ENCODE results near the gene NLE1. TPM values are rescaled to one million over a fixed set of nuclear protein-coding genes. Genes with fewer than 3 reads are reported as not detected.

NLE1 gene
- total RNA-seq, 6 donors from 2014 or later, result 6.7 to 14.6 (median 11.1) TPM

DNA sequence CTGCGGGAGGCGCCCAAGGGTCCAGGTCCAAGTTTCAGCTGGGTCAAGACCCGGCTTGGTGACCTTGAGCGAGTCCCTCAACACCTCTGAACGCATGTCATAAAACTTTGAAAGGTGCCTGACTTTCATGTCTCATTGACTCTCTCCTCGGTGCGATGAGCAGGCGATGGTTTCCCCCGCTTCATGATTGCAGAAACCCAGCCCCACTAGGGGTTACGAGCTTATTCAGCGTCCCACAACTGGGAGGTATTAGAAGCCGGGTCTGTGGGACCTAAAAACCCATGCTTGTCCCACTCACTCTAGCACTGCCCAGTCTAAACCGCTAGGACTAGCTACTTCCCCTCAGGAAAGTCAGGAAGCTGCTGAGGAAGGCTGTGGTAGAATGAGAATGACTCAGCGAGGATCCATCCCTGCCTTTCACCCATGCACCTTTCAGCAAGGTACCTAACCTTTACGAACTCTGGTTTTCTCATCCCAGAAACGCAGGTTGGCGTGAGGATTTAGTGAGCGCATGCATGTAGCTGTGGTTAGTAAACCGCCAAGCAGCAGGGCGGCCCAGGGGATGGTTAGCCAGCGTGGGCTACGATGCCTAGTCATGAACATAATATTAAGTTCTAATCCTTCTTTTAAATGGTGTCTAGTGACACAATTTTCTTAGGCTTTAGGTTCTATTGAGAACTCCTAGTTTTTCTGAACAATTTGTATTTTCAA lies 52.4 kb downstream of the NLE1 start:
- peak; percentile 37 to 57 for ATAC-seq (ENCODE audit: low FRiP score in 2 of 2)
- peak overlapping the region; percentile 93 to 96 (median 94) for H3K27ac ChIP-seq

GRCh38 chr17:35088881-35089585 lies 53.1 kb downstream of the NLE1 start:
- Histone ChIP-seq H3K4me1 (peaks cover 9 to 28% (median 15%) of the 10 kb centered on the region in 4 donors), H3K27ac (peak overlapping the region; percentile 93 to 96 (median 94)), H3K27me3 (no peaks in the 10 kb centered on the region), H3K9me3 (no peaks in the 10 kb centered on the region), H3K36me3 (no peaks in the 10 kb centered on the region), H3K4me3 (peak overlapping the region; percentile 64 to 97 (median 90))
- ATAC-seq (ENCODE audit: low FRiP score in 2 of 2) (peak; percentile 97 to 98), DNase-seq (peak; percentile 94 to 99)
- TF ChIP-seq POLR2A (IDR thresholded peaks at IDR 0.05), result peak in 3 of 4 donors; percentile 52 to 76 (median 58)
- no peak for TF ChIP-seq EP300 (IDR thresholded peaks at IDR 0.05)
- TF ChIP-seq CTCF (IDR thresholded peaks at IDR 0.05), result peak; percentile 83 to 97 (median 96)
- peak in 1 of 2 donors; percentile 40 for TF ChIP-seq POLR2AphosphoS5 (IDR thresholded peaks at IDR 0.05)
- WGBS, 2 donors, result 0 to 1% methylated on average over 3 to 12 of the region's 80 CpGs

More for the DNA sequence above, 52.4 kb downstream of the NLE1 start:
- H3K9me3 ChIP-seq, result no peaks in the 10 kb centered on the region
- peak overlapping the region in 3 of 4 donors; percentile 64 to 97 (median 93) for H3K4me3 ChIP-seq
- peak; percentile 33 to 47 for DNase-seq
- TF ChIP-seq CTCF (IDR thresholded peaks at IDR 0.05) (peak in 3 of 6 experiments; percentile 13 to 43 (median 18)), POLR2AphosphoS5 (IDR thresholded peaks at IDR 0.05) (no peak)
- no peaks in the 10 kb centered on the region for H3K36me3 ChIP-seq
- no peaks in the 10 kb centered on the region for H3K27me3 ChIP-seq
- WGBS, 2 donors, result 29 to 38% methylated on average over 20 to 21 of the region's 22 CpGs
- H3K4me1 ChIP-seq, result peaks cover 9 to 28% (median 15%) of the 10 kb centered on the region in 4 donors

DNA sequence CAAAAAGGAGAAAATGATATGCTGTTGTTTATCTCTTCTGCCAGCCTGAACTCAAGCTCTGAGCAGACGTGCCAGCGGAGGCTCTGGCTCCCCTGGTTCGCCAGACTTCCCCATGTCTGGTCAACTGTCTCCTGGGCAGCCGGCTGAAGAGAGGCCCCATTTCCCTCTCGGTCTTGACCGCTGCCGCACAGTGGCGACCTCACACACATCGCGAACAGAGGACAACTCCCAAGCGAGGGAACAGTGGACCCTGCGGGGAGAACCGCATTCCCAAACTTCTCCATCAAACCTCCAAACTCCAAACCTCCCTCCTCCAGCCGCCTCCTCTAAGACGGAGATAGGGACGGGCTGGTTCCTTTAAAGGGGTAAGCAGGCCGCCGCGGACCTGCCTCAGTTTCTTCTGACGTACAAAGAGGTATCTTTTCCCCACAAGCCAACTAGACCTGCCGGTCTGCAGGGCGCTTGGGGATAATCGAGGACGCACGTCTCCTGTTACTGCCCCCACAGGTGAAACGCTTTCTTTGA lies 53.7 kb downstream of the NLE1 start:
- Histone ChIP-seq H3K27me3 (no peaks in the 10 kb centered on the region), H3K4me1 (peaks cover 9 to 28% (median 15%) of the 10 kb centered on the region in 4 donors), H3K36me3 (no peaks in the 10 kb centered on the region), H3K9me3 (no peaks in the 10 kb centered on the region), H3K4me3 (peak overlapping the region; percentile 64 to 97 (median 90)), H3K27ac (peak overlapping the region; percentile 93 to 96 (median 94))
- ATAC-seq (ENCODE audit: low FRiP score in 2 of 2), result peak; percentile 71 to 74
- 0% methylated on average over 16 to 26 of the region's 26 CpGs for WGBS, 2 donors
- TF ChIP-seq POLR2AphosphoS5 (IDR thresholded peaks at IDR 0.05) (peak; percentile 3 to 4), EP300 (IDR thresholded peaks at IDR 0.05) (no peak), CTCF (IDR thresholded peaks at IDR 0.05) (peak in 1 of 6 experiments; percentile 6)
- peak; percentile 58 to 65 for DNase-seq

DNA sequence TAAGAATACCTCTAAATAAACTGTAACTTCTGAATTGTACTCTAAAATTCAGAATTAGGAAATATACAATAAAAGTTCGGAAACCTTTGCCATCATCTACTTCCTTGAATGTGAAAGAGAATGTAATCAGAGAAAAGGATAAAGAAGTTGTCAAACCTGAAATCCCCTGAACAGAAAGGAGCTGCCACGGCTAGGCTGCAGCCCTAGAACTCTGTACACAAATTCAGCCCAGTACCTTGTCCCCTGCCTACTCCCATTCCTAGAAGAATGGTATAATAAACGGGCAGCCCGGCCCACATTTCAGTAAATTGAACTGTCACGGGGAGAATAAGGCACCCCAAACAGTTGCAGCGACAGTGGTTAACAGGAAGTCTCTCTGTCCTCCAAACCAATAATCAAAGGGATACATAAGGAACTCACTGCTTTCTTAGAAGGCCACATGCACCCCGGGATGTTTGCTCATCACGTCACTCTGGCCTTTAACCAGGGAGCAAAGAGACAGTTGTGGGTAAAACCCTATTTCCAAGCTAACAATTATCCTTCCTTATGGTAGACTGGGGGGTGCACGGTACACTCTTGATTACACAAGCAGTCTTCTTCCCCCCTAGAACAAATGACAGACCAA lies 54.3 kb downstream of the NLE1 start:
- WGBS, 2 donors, result 5 to 8% methylated on average over 9 of the region's 9 CpGs
- Histone ChIP-seq H3K4me3 (peak overlapping the region; percentile 64 to 97 (median 90)), H3K9me3 (no peaks in the 10 kb centered on the region), H3K36me3 (no peaks in the 10 kb centered on the region), H3K4me1 (peaks cover 9 to 31% (median 15%) of the 10 kb centered on the region in 4 donors), H3K27me3 (no peaks in the 10 kb centered on the region), H3K27ac (peak overlapping the region; percentile 93 to 96 (median 94))
- DNase-seq, result peak in 1 of 2 donors; percentile 32
- TF ChIP-seq POLR2A (IDR thresholded peaks at IDR 0.05) (no peak), POLR2AphosphoS5 (IDR thresholded peaks at IDR 0.05) (no peak), EP300 (IDR thresholded peaks at IDR 0.05) (no peak), CTCF (IDR thresholded peaks at IDR 0.05) (no peak)
- peak in 1 of 2 donors; percentile 3 for ATAC-seq (ENCODE audit: low FRiP score in 2 of 2)

Data from upper lobe of left lung (tissue), 6 donors.